ENCODE data around the gene CRTAP.
"Not testable (repeated sequence)": the region's sequence is repeated elsewhere in the genome, so short reads cannot be mapped to it uniquely, and the experiment has no call there.

GRCh38 chr3:33181641-33182040, 67.8 kb downstream of the CRTAP start:
- TF ChIP-seq EZH2 (IDR thresholded peaks at IDR 0.05; ENCODE audit: insufficient read depth, poor library complexity, severe bottlenecking); EZH2phosphoT487 (IDR thresholded peaks at IDR 0.05; ENCODE audit: insufficient read depth, low read depth): not testable (repeated sequence)
